ENCODE data around the gene BAX.

The BAX gene

GRCh38 chr19:48928164-48929025 lies 26.3 kb upstream of the BAX start:
- DNase-seq (ENCODE audit: low spot score) = no peak

GRCh38 chr19:48933382-48933932 lies 21.2 kb upstream of the BAX start, which contains the start of gene DHDH:
Gene DHDH, plus strand, starts transcription at chr19:48933699. Its CDS starts 23 bp downstream, at chr19:48933722.
- peak; percentile 95 for DNase-seq (ENCODE audit: low spot score)

GRCh38 chr19:48934837-48935236 lies 19.8 kb upstream of the BAX start:
- no peak for DNase-seq (ENCODE audit: low spot score)

- no peak for DNase-seq (ENCODE audit: low spot score)
These were observed 18.8 kb upstream of the BAX start for GRCh38 chr19:48935864-48936263.

GRCh38 chr19:48938256-48938655 lies 16.4 kb upstream of the BAX start:
- no peak for DNase-seq (ENCODE audit: low spot score)

GRCh38 chr19:48940902-48941301 lies 13.8 kb upstream of the BAX start:
- no peak for DNase-seq (ENCODE audit: low spot score)

GRCh38 chr19:48943081-48943480 lies 11.6 kb upstream of the BAX start:
- DNase-seq (ENCODE audit: low spot score) = no peak

- DNase-seq (ENCODE audit: low spot score) = no peak
These were observed 9.3 kb upstream of the BAX start for GRCh38 chr19:48945415-48945814.

GRCh38 chr19:48945817-48946216 lies 8.9 kb upstream of the BAX start:
- no peak for DNase-seq (ENCODE audit: low spot score)

- no peak for DNase-seq (ENCODE audit: low spot score)
These were observed 8.0 kb upstream of the BAX start for GRCh38 chr19:48946463-48947257.

GRCh38 chr19:48947258-48947542 lies 7.5 kb upstream of the BAX start:
- DNase-seq (ENCODE audit: low spot score) = no peak

GRCh38 chr19:48950159-48950558 lies 4.5 kb upstream of the BAX start:
- no peak for DNase-seq (ENCODE audit: low spot score)

GRCh38 chr19:48950830-48951519 lies 3.7 kb upstream of the BAX start:
- no peak for DNase-seq (ENCODE audit: low spot score)

GRCh38 chr19:48953141-48953540 lies 1.5 kb upstream of the BAX start:
- DNase-seq (ENCODE audit: low spot score) = no peak

- no peak for DNase-seq (ENCODE audit: low spot score)
These were observed 583 bp upstream of the BAX start for GRCh38 chr19:48953990-48954594.

GRCh38 chr19:48955308-48955958 lies 758 bp downstream of the BAX start:
- no peak for DNase-seq (ENCODE audit: low spot score)

- no peak for DNase-seq (ENCODE audit: low spot score)
These were observed 3.3 kb downstream of the BAX start for GRCh38 chr19:48958006-48958405.

GRCh38 chr19:48959341-48960239 lies 4.9 kb downstream of the BAX start:
- no peak for DNase-seq (ENCODE audit: low spot score)

- peak; percentile 29 for DNase-seq (ENCODE audit: low spot score)
These were observed 6.5 kb downstream of the BAX start for GRCh38 chr19:48961051-48961649.

- no peak for DNase-seq (ENCODE audit: low spot score)
These were observed 7.0 kb downstream of the BAX start for GRCh38 chr19:48961673-48962028.

Data from kidney tubule cell (primary cell).